ENCODE results near the gene CTIF.
"Not testable (repeated sequence)": the region's sequence is repeated elsewhere in the genome, so short reads cannot be mapped to it uniquely, and the experiment has no call there.

Gene CTIF

DNA sequence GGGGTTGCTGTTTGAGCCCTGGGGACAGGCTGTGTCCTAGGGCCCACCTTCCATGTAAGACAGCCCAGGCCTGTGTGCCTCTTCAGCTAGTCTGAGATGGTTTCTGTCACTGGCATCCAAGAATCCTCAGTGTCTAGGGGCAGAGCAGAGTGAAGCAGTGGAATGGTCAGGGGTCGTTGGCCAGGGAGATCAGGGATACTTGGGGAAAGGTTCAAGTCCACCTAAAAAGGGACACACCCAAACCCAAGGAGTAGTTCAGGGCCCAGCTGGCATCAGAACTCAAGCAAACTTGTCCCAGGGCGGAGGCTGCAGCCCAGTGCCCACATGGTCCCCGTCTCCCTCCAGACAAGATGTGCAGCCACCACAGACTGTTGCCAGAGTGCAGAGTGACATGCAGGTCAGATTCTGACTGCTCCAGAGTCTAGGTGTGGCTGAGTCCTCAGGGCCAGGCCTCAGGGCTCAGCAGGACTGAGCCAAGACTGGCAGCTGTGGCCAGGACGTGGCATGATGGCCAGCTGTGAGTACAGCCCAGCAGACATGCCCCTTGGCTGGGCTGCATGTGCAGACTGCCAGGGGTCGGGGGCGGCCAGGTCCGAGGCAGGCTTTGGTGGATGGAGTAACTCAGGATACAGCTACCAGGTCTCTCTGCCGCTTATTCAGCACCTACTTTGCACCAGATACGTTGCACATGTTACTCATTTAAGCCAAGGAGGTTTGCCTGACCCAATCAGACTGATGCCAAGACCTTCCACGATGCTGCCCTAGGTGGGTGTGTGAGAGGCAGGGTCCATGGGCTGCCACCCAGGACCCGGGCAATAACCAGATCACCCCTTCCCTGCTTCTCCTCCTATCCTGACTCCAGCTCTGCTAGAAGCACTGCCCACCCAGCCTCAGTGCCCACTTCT is 265.4 kb downstream of the CTIF start:
- DNase-seq (ENCODE audit: low read depth), result no peak

DNA sequence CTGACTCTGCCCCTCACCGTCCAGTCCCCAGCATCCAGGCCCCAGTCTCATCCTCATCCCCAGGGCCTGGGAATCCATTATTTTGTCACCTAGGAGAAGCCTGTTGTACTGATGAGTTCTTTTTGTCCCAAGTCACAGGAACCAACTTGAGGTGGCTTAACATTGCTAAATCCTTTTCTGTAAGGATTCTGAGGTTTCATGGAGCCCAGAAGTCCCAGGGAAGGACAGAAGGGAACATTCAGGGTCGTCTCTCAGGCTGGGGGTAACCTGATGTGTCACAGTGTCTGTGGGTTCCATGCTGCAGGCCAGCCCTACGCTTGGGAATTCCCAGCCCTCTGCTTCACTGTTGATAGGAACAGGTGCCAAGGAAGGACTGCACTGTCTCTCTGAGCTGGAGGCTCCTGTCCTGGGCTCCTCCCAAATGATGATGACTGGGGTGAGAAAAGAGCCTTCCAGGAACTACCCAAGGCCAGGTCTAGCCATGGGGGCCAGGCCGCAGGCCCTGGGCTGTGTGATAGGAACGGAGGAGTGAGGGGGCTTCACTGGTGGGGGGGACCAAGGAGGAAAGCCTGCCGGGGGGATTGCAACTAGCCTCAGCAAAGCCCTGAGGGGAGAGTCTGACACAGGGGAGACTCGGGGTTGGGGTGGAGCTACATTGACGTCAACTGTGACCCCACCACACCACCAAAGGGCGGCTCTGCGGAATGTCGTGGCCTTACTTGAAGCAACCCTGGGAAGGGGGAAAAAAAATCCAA is 266.2 kb downstream of the CTIF start:
- no peak for DNase-seq (ENCODE audit: low read depth)

DNA sequence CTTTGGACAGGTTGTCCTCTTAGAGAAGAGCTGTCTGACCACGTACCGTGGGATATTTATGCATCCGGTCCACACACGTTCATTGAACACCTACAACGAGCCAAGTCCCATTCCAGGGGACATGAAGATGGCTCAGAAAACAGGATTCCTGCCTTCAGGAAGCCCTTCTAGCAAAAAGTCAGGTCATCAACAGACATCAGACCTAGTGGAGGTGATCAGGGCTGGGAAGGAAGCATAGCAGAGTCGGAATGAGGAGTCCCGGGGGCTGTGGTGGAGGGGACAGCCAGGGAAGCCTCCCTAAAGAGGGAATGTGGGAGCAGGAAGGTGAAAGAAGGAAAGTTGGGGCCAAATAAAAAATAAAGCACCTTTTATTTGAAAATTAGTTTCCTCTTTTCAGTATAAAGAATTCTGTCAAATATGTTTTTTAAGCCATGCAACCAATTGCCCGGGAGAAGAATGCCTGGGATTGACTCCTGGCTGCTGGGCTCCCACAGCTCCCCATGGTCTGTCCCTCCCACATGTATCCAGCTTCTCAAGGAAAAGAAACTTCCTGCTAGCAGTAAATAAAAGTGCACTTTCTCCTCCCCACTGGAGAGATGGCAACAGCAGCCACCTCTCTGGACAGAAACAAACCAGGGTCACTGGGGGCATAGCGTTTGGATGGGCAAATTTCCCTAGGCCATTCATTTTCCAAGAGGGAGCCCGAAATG is 267.1 kb downstream of the CTIF start:
- no peak for DNase-seq (ENCODE audit: low read depth)

DNA sequence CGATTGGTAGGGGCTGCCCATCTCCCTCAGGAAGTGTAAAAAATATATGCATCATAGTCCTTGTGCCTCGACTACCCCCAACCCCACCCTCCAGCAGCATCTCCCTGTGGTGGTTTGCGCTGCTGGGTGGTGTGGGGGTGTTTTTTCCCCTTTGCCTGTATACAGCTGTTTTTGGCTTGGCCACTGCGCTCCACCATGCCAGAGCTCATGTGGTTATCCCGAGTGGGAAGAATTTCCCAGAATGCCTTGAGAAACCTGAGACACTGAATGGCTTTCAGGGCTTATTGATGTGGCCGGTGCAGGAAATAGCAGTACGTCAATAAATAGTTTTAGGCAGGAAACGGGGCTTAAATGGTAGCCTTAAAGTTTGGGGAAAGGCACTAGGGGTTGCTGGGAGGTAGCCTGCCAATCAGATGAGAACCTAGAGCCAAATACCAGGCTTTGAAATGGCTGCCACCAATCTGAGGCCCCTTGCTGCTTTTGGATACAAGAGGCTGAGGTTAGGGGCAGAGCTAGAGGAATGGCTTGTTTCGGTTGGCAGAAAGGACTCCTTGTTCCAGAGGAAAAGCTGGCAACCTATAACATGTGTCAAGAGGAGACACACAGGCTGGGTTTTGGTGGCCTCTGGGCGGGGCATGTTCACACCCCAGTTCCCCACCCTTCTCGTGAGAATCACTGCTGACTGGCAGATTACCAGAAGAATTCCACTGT is 267.9 kb downstream of the CTIF start:
- no peak for DNase-seq (ENCODE audit: low read depth)

DNA sequence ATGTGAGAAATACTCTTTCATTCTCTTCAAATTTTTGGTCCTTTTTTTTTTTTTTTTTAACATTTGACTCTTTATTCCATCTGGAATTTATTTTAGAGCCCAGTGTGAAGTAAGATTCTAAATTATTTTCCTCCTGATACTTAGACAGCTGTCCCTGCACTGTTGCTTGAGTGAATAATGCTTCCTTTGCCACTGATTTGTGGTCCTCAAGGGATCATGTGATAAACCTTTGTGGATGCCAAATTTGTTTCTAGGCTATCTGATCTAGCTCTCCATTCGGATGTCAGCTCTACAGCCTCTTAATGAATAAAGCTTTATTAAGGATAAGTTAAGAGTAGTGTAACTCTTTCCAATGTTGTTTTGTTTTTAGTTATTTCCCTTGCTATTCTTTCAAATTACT is 269.6 kb downstream of the CTIF start:
- no peak for DNase-seq (ENCODE audit: low read depth)

DNA sequence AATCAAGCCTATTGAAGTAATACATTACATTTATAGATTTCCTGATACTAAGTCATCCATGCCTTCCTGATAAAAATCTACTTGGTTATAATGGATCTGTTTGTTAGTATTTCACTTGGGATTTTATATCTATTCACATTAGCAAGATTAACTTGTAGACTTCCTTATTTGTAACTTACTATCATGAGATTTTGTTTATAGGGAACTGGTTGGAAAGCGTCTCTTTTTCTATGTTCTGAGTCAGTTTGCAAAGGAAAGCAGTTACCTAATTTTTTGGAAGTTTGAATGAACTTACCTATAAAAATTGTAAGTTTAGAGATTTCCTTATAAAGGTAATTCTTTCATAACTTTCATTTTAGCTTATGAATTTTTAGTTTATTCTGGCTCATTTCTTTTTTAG is 270.5 kb downstream of the CTIF start:
- DNase-seq (ENCODE audit: low read depth), result no peak

DNA sequence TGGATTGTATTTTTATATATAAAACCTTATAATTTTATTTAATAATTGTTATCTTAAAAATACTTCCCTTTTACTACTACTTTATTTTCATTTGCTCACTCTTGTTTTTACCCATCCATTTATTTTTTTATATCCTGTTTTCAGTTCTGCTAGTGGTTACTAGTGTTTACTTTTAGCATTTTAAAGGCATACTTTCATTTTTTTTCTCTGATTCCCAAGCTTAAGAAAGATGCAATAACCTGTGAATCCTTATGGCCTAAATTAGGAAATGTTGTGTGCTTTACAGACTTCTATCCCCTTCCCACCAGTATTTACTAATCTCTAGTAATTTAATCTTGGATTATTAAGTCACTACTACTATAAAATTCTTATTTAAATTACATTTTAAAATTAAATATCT is 272.0 kb downstream of the CTIF start:
- no peak for DNase-seq (ENCODE audit: low read depth)

DNA sequence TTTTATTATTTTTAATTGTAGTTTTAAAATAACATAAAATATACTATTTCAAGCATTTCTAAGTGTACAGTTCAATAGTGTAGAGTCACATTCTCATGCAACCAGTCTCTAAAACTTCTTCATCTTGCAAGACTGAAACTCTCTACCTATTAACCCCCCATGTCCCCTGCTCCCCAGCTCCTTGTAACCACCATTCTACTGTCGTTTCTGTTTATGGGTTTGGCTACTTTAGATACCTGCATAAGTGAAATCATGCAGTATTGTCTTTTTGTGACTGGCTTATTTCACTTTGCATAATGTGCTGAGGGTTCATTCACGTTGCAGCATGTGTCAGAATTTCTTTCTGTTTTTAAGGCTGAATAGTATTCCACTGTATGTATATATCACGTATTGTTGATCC is 272.6 kb downstream of the CTIF start:
- DNase-seq (ENCODE audit: low read depth), result no peak

DNA sequence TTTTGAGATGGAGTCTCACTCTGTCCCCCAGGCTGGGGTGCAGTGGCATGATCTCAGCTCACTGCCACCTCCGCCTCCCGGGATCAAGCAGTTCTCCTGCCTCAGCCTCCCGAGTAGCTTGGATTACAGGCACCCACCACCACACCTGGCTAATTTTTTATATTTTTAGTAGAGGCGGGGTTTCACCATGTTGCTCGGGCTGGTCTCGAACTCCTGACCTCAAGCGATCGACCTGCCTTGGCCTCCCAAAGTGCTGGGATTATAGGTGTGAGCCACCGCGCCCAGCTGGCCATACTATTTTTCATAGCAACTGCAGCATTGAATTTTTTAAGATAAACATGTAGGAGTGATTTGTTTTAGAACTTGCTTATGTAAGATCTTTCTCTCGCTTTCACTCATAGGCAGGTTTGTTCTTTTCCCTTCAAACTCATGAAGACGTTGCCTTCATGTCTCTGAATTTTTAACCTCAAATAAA is 273.2 kb downstream of the CTIF start:
- DNase-seq (ENCODE audit: low read depth), result not testable (repeated sequence)

DNA sequence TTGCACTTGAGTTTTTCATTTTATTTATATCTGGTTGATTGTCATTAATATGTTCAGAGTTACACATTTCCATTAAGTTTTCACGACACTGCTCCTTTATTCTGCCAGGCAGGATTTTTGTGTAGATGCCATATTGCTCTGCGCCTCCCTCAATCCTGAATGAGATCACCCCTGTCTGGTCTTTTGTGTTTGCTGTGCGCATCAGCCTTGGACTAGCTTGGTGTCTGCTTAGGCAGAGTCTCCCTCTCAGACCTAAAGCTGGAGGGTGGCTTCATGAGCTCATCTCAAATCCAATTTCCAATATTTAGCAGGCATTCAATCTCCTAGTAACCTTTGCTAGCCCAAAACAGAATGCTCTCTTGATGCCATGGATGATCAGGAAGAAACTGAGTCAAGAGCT is 274.5 kb downstream of the CTIF start:
- DNase-seq (ENCODE audit: low read depth), result no peak

DNA sequence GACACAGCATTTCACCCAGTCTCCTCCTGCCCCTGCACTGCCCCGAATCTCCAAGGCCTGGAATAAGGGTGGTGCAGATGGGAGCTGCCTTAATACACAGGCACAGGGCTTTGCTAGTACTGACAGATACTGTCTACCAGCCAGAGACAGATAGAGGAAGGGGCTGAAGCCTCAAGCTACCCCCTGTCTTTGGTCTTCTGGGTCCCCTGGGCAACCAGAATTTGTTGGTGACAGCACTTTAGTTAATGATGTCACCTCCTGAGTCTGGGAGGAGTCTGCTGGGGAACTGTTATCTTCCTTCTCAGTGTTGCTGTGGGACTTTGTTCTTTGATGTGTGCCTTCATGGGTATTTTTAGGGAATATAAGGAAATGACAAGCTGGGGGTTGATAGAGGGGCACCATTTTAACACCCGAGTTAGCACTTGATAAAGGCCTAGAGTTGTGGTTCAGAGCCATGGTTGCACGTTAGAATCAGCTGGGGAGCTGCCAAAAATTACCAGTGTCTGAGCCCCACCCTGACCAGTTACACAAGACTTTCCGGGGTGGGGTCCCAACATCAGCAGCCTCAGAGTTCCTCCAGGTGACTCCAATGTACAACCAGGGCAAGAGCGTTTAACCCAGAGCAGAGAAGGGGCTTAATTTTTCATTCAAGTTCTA is 275.1 kb downstream of the CTIF start:
- DNase-seq (ENCODE audit: low read depth), result no peak

DNA sequence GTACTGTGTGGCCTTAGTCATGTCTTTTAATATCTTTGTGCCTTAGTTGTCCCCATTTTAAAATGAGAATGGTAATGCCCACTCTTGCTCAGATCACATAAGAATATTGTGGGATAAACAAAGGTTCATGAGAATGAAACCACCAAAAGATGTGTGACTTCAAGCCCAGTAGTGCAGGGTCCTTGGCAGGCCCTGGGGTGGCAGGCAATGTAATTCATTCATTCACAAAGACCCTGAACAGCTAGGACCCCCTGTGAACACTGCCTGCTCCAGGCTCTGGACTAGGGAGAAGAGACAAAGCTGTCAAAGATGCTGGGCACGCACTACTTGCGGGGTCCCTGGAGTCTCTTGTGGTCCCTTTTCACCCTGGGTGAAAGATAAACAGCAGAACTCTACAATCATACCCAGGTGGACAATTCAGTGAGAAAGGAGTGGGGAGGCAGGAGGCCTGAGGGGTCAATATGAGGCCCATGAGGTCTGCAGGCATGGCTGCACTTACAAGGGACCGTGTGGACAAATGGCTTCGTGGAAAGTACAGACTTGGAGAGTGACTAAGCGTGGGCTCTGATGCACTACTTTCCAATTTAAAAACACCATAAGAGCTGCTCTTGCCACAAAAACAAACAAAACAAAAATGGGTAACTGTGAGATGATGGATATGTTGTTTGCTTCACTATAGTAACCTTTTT is 275.8 kb downstream of the CTIF start:
- no peak for DNase-seq (ENCODE audit: low read depth)

DNA sequence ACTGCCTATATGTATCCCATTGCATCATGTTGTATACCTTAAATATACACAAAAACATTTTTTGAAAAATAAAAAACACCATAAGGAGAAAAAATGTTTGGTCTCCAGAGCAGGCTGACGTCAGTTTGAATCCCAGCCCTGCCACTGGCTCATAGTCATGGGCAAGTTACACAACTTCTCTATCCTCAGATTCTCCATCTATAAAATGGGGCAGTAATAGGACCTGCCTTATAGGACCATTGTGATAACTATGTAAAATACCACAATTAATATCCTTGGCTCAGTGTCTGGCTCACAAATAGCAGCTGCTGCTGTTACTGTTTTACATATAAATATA is 276.3 kb downstream of the CTIF start:
- DNase-seq (ENCODE audit: low read depth), result no peak

DNA sequence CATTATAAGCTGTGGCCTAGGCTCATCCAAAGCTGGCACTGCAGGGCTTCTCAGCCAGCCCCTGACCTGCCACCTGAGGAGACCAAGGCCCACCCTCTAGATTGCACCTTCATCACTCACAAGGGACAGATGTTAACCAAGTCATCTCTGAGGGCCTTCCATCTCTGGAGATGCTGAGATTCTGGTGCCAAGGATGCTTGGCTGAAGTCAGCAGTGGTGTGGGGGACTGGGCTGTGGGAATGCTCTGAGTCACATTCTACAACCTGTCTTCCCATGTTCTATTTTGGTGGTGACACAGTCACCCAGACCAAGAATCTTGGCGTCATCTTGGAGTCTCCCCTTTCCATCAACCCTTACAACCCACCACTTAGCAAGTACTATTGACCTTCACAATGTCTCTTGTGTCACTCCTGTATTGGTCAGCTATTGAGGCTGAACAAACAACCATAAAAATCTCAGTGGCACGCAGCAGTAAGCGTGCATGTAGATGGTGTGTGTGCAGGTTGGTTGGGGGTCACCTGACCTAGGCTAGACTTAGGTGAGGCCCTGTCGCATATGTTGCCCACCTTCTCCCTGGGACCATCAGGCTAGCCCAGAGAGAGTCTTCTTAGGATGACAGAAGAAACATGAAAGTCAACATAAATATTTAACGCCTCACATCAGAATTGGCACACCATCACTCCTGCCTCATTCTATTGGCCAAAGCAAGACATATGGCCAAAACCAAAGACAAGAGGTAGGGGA is 276.9 kb downstream of the CTIF start:
- DNase-seq (ENCODE audit: low read depth), result no peak

DNA sequence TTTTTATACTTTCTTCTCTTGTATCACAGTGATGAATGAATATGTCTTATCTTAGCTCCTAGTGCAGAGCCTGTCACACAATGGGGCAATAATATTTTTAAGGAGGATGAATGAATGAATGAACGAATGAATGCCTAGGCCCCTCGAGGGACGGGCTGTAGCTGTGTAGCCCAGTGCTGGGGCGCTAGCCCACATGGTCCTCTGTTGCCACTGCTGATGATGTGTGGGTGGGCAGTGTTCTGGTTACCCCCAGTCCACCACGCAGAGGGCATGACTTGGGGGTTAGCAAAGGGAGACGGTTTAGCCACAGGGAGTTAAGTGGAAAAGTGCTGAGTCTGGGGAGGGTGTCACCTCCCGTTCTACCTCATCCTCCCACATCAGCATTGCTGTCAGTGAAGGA is 277.7 kb downstream of the CTIF start:
- DNase-seq (ENCODE audit: low read depth), result no peak

DNA sequence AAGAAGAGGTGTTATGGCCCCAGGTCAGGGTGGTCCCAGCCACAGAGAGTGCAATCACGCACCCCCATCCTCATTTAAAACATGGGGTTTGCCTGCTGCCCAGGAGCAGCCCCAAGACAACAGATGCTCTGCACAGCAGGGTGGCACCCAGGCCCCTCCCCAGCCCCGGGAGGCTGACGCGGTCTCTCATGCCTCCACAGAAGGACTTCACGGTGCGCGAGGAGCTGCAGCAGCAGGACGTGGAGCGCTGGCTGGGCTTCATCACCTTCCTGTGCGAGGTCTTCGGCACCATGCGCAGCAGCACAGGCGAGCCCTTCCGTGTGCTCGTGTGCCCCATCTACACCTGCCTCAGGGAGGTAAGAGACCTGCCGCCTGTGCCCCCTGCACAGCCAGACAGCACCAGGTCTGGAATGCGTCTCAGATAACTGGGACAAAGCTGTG is 278.2 kb downstream of the CTIF start:
- DNase-seq (ENCODE audit: low read depth), result no peak

DNA sequence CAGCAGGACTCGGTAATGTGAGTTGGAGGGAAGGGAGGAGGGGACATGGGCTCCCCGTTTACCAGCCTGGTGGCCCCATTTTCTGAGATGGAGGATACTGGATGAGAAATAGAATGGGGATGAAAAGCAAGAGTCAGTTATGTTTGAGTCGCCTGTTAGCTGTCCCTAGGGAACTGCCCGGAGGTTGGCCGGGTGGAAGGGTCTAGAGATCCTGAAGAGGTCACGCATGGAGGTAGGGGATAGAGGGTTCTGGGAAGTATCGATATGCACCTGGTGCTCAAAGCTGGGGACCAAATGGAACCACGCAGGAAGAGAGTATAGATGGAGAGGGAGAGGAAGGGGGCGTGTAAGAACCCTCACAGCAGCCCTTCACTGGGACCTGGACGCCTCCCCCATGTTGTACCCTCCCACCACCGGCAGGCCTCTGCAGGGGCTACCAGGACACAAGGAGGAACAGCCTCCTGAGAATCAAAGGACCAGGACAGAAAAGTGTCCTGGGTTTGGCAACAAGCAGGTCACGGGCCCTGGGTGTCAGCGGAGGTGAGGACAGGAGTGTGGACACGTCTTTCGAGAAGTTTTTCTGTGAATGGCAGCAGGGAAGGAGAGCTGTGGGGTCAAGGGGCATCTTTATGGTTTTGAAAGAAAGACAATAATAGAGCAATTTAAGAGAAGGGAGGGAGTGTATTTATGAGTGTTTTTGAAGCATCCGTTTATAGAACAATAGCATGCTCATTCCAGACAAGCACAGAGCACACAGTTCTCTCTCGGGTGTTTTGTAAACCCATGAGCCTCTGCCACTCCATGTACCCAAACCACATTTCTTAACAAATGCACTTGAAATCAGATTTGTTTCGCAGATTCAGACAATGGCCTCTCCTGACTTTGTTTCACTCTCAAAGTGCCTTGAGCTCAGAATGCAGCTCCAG is 279.8 kb downstream of the CTIF start:
- DNase-seq (ENCODE audit: low read depth), result no peak

DNA sequence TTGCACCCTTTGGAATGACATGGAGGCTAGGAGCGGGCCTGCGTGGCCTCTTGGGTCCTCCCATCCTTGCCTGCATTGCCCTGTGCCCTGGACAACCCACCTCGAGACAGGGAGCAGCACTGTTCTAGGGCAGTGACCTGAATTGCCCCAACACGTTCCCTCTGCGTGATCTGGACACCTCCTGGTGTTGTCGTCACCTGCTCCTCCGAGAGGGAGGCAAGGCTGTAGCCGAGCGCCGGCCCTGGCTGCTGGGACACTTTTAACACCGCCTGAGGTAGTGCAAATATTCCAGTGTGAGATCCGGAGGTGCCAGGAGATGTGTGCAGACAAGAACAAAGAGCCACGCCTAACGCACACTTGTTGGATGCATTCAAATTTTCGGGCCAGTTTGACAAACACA is 280.4 kb downstream of the CTIF start:
- DNase-seq (ENCODE audit: low read depth), result no peak

Data from stimulated activated CD8-positive, alpha-beta memory T cell treated with anti-CD3 and anti-CD28 coated beads, Interleukin-12 subunit alpha, Interleukin-12 subunit beta, amount 100 ng/mL, for 1 hour (primary cell).